AG09309 (cell line): ENCODE measurements around the gene NRAS.

Experiments
- DNase-seq: peaks from one replicate; pipeline ENCODE4 v3.0.0-alpha.2; 2010; ENCODE audit warnings: low read depth
- H3K4me3 ChIP-seq: 2 replicates; pipeline ENCODE4 v1.5.1; 2011; ENCODE audit warnings: mild to moderate bottlenecking, low read depth, low read length, moderate library complexity; ENCODE audit not compliant: control insufficient read depth
- CTCF ChIP-seq: IDR thresholded peaks from 2 replicates; pipeline ENCODE4 v1.5.1; 2011; ENCODE audit warnings: mild to moderate bottlenecking, low read depth, low read length, inconsistent platforms; ENCODE audit not compliant: insufficient read depth, control insufficient read depth; ENCODE audit errors: missing control alignments

Gene NRAS

GRCh38 chr1:114728553-114728952, 12.0 kb upstream of the NRAS start:
- no peak for DNase-seq
- TF ChIP-seq CTCF = no peak
- H3K4me3 ChIP-seq = no peak overlapping the region

DNA sequence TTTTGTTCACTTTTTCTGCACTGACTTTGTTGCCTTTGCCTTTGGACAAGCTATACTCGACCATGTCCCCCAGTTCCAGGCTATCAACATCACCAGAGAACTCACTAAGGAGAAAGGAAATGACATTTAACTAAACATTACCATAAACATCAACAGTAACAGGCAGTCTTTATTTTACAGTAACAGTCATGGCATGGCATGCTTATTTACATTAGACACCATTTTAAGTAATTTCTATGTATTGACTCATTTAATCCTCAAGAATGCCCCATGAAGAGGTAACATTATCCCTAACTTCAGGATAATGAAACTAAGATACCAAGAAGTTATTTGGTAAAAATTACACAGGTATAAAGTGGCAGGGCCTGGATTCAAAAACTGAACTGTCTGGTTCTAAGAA, 8.7 kb upstream of the NRAS start:
- DNase-seq = no peak
- no peak overlapping the region for H3K4me3 ChIP-seq
- no peak for TF ChIP-seq CTCF

DNA sequence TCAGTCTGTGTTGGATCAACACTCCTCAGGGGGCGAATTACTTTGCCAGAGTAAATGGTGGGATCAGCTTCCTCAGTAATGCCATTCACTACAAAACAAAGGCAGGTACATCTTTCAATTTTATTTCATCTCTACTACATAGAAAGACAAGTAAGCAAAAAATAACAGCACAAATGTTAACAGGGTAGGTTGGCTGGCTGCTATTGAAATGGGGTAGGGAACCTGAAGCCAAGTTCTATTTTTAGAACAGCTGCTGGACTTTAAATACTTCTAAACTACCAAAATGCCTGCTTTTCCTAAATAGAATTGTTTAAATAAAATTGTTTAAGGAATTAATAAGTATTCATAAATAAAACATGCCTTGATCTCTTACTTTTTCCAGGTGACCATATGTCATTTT, 7.3 kb upstream of the NRAS start:
- no peak overlapping the region for H3K4me3 ChIP-seq
- TF ChIP-seq CTCF = no peak
- DNase-seq = no peak

DNA sequence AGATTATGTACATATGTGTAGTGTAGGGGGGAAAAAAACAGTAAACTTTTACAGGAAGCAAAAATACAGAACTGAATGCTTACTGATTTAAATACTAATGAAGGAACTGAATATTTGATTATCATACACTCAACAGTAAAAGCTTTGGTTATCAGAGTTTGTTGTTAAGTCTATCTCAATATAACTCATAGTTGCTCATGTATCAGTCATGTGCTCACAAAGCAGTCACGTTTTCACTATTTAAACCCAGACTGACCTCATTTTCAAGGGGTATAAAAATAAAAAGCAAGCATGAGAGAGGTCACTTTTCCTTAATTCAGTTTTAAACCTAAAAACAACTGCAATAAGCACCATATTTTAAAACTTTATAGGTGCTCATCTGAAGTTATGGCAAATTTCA, 6.9 kb upstream of the NRAS start:
- no peak overlapping the region for H3K4me3 ChIP-seq
- no peak for DNase-seq
- no peak for TF ChIP-seq CTCF

GRCh38 chr1:114720492-114720891, 3.9 kb upstream of the NRAS start:
- no peak for TF ChIP-seq CTCF
- no peak overlapping the region for H3K4me3 ChIP-seq
- no peak for DNase-seq

DNA sequence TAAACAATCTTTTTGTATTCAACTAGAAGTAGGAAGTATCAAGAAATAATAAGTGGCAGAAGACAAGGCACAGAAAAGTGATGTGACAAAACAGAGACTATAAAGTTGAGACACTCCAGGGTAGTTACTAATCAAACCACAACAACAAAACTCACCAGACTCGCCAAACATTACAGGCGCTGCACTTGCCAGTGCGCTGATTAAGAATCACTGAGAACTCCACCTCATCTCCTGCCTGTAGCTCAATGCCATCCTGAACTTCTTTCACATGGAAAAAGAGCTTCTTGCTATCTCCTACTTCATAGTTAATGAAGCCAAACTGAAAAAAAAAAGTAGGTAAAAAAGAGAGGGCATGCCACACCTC, 2.8 kb upstream of the NRAS start:
- DNase-seq = no peak
- TF ChIP-seq CTCF = no peak
- H3K4me3 ChIP-seq = no peak overlapping the region
